Measurements from ENCODE around the gene HEATR3. TPM values are rescaled to one million over a fixed set of nuclear protein-coding genes. Genes with fewer than 3 reads are reported as not detected.
A peak's percentile ranks its signal among the peaks of the same experiment; 100 is the strongest.

The HEATR3 gene
- total RNA-seq, 1 experiment from 2014 or later = 22.1 TPM

DNA sequence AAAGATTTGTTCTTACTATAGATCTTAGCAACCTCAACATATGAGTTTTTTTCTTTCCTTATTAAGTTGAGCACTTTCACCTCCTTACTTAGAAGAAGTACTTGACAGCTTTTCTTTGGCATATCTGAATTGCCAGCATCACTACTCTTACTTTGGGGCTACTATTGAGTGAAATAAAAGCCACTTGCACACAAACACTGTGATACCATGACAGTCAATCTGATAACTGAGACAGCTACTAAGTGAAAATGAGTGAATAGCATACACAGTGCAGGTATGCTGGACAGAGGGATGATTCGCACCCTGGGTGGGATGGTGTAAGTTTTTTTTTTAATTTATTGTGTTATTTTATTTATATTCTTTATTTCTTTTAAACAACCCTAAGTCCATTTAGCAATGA is 73.8 kb downstream of the HEATR3 start:
- H4K20me1 ChIP-seq (ENCODE audit: insufficient read depth, low read depth, low read length) = no peaks in the 10 kb centered on the region
- H3K4me1 ChIP-seq (ENCODE audit: low read length) = peaks cover 4% of the 10 kb centered on the region; the same call in 1 of the 2 replicates
- no peak overlapping the region for H3K9ac ChIP-seq (ENCODE audit: low read length)
- no peaks in the 10 kb centered on the region for H3K9me3 ChIP-seq (ENCODE audit: low read length)
- no peak overlapping the region for H3K27ac ChIP-seq (ENCODE audit: low read length)
- DNase-seq = no peak
- H2AFZ ChIP-seq (ENCODE audit: low read length) = no peak overlapping the region
- H3K79me2 ChIP-seq (ENCODE audit: low read length) = no peaks in the 10 kb centered on the region
- no peak overlapping the region for H3K4me2 ChIP-seq (ENCODE audit: low read depth, low read length, poor library complexity, severe bottlenecking)
- no peaks in the 10 kb centered on the region for H3K9me2 ChIP-seq (replicated peaks; ENCODE audit: insufficient read depth, low read length)
- no peaks in the 10 kb centered on the region for H3K27me3 ChIP-seq (ENCODE audit: low read length)
- no peak overlapping the region for H3K4me3 ChIP-seq (ENCODE audit: low read length)
- H3K36me3 ChIP-seq (ENCODE audit: insufficient read depth, low read length) = no peaks in the 10 kb centered on the region

DNA sequence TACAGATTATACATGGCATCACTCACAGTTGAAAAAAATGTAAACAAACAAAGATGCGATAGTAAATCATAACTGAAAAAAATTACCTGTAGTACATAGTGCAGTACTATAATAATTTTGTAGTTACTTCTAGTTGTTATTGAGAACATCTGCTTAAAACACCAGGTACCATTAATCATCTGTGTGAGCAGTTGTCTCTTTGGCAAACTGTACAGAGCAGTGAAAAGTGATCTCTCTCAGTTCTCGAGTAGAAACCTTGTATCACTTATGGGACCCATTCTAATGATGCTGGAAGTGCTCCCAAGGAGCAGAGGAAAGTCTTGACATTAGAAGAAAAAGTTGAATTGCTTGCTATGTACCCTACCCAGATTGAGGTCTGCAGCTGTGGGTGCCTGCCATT is 78.4 kb downstream of the HEATR3 start:
- H2AFZ ChIP-seq (ENCODE audit: low read length) = no peak overlapping the region
- no peaks in the 10 kb centered on the region for H3K9me2 ChIP-seq (replicated peaks; ENCODE audit: insufficient read depth, low read length)
- no peak for DNase-seq
- H3K4me1 ChIP-seq (ENCODE audit: low read length) = peaks cover 4% of the 10 kb centered on the region; the same call in 1 of the 2 replicates
- H3K79me2 ChIP-seq (ENCODE audit: low read length) = no peaks in the 10 kb centered on the region
- no peaks in the 10 kb centered on the region for H3K27me3 ChIP-seq (ENCODE audit: low read length)
- H3K4me2 ChIP-seq (ENCODE audit: low read depth, low read length, poor library complexity, severe bottlenecking) = no peak overlapping the region
- no peaks in the 10 kb centered on the region for H3K36me3 ChIP-seq (ENCODE audit: insufficient read depth, low read length)
- H3K4me3 ChIP-seq (ENCODE audit: low read length) = no peak overlapping the region
- H3K9me3 ChIP-seq (ENCODE audit: low read length) = no peaks in the 10 kb centered on the region
- H3K9ac ChIP-seq (ENCODE audit: low read length) = no peak overlapping the region
- no peaks in the 10 kb centered on the region for H4K20me1 ChIP-seq (ENCODE audit: insufficient read depth, low read depth, low read length)
- no peak overlapping the region for H3K27ac ChIP-seq (ENCODE audit: low read length)

DNA sequence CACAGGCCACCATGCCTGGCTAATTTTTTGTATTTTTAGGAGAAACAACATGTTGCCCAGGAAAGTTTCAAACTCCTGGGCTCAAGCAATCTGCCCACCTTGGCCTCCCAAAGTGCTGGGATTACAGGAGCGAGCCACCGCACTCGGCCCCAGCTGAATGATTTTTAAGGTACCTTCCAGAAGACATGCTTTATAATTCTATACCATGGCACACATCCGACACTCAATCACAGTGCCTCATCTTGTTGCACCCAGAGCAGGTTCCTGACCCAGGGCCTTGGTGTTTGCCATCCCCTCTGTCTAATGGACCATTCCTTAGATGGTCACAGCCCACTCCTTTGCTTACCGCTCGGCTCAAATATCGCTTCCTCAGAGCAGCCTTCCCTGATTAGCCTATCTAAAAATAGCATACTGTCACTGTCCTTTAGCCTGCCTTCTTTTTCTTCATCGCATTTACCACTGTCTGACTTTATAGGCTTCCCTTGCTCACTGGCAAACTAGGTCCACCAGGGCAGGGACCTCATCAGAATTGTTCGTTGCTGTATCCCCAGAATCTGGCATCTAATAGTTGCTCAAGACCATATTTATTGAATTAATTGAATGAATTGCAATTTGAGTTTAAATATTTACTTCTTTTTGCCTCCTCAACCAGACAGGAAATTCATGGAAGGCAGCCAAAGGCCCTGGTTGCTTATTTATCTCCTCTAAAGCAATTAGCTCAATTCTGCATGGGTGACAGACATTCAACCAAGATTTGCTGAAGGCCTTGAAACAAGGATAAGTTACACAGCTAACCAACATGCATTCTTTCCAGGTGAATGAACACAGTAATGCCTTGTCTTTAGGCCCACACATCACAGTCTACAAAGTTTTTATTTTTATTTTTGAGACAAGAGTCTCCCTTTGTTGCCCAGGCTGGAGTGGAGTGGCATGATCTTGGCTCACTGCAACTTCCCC is 81.0 kb downstream of the HEATR3 start:
- H3K9ac ChIP-seq (ENCODE audit: low read length) = no peak overlapping the region
- no peak overlapping the region for H3K4me3 ChIP-seq (ENCODE audit: low read length)
- no peak overlapping the region for H2AFZ ChIP-seq (ENCODE audit: low read length)
- no peaks in the 10 kb centered on the region for H3K36me3 ChIP-seq (ENCODE audit: insufficient read depth, low read length)
- no peaks in the 10 kb centered on the region for H3K27me3 ChIP-seq (ENCODE audit: low read length)
- no peak overlapping the region for H3K4me2 ChIP-seq (ENCODE audit: low read depth, low read length, poor library complexity, severe bottlenecking)
- H3K9me2 ChIP-seq (replicated peaks; ENCODE audit: insufficient read depth, low read length) = no peaks in the 10 kb centered on the region
- peaks cover 4% of the 10 kb centered on the region; the same call in 1 of the 2 replicates for H3K4me1 ChIP-seq (ENCODE audit: low read length)
- no peaks in the 10 kb centered on the region for H4K20me1 ChIP-seq (ENCODE audit: insufficient read depth, low read depth, low read length)
- no peak overlapping the region for H3K27ac ChIP-seq (ENCODE audit: low read length)
- H3K79me2 ChIP-seq (ENCODE audit: low read length) = no peaks in the 10 kb centered on the region
- H3K9me3 ChIP-seq (ENCODE audit: low read length) = no peaks in the 10 kb centered on the region
- no peak for DNase-seq

DNA sequence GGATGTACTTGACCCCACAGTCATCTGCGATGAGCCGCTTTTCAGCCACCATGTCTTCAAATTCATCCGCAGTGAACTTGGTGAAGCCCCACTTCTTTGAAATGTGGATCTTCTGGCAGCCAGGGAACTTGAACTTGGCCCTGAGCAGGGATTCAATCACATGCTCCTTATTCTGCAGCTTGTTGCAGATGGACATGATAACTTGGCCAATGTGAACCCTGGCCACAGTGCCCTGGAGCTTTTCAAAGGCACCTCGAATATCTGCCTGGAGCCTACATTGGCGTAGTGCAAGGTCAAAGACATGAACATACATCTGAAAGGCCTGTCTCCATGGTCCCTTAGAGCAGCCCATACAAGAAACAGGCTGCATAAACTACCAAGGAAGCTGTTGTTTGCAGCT is 85.6 kb downstream of the HEATR3 start:
- H3K27me3 ChIP-seq (ENCODE audit: low read length) = no peaks in the 10 kb centered on the region
- no peak overlapping the region for H2AFZ ChIP-seq (ENCODE audit: low read length)
- no peak overlapping the region for H3K4me3 ChIP-seq (ENCODE audit: low read length)
- no peaks in the 10 kb centered on the region for H3K9me3 ChIP-seq (ENCODE audit: low read length)
- peaks cover 35% of the 10 kb centered on the region for H3K4me1 ChIP-seq (ENCODE audit: low read length)
- peaks cover 19% of the 10 kb centered on the region; the same call in 1 of the 2 replicates for H4K20me1 ChIP-seq (ENCODE audit: insufficient read depth, low read depth, low read length)
- peaks cover 11% of the 10 kb centered on the region for H3K79me2 ChIP-seq (ENCODE audit: low read length)
- DNase-seq = no peak
- no peak overlapping the region for H3K9ac ChIP-seq (ENCODE audit: low read length)
- H3K36me3 ChIP-seq (ENCODE audit: insufficient read depth, low read length) = no peaks in the 10 kb centered on the region
- H3K27ac ChIP-seq (ENCODE audit: low read length) = no peak overlapping the region
- H3K4me2 ChIP-seq (ENCODE audit: low read depth, low read length, poor library complexity, severe bottlenecking) = no peak overlapping the region
- H3K9me2 ChIP-seq (replicated peaks; ENCODE audit: insufficient read depth, low read length) = no peaks in the 10 kb centered on the region

DNA sequence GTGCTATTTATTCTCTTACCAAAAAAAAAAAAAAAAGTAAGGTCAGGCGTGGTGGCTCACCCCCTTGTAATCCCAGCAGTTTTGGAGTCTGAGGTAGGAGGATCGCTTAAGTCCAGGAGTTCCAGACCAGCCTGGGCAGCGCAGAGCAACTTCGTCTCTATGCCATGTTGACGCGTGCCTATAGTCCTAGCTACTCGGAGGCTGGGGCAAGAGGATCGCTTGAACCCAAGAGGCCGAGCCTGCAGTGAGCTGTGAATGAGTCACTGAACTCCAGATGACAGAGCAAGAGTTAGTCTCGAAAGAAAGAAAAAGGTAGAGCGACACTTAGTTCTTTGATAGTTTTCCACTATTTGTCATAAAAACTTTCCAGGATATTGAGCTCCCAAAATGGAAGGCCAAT is 86.0 kb downstream of the HEATR3 start:
- Histone ChIP-seq H3K9me3 (ENCODE audit: low read length) (no peaks in the 10 kb centered on the region), H3K27ac (ENCODE audit: low read length) (no peak overlapping the region), H3K9me2 (replicated peaks; ENCODE audit: insufficient read depth, low read length) (no peaks in the 10 kb centered on the region), H3K79me2 (ENCODE audit: low read length) (peaks cover 11% of the 10 kb centered on the region), H3K36me3 (ENCODE audit: insufficient read depth, low read length) (no peaks in the 10 kb centered on the region), H3K27me3 (ENCODE audit: low read length) (no peaks in the 10 kb centered on the region), H3K4me1 (ENCODE audit: low read length) (peaks cover 35% of the 10 kb centered on the region), H3K4me3 (ENCODE audit: low read length) (no peak overlapping the region), H2AFZ (ENCODE audit: low read length) (peak overlapping the region; percentile 92), H3K9ac (ENCODE audit: low read length) (peak overlapping the region; percentile 90; the same call in 1 of the 2 replicates), H3K4me2 (ENCODE audit: low read depth, low read length, poor library complexity, severe bottlenecking) (peak overlapping the region; percentile 99), H4K20me1 (ENCODE audit: insufficient read depth, low read depth, low read length) (peaks cover 19% of the 10 kb centered on the region; the same call in 1 of the 2 replicates)
- DNase-seq = no peak

DNA sequence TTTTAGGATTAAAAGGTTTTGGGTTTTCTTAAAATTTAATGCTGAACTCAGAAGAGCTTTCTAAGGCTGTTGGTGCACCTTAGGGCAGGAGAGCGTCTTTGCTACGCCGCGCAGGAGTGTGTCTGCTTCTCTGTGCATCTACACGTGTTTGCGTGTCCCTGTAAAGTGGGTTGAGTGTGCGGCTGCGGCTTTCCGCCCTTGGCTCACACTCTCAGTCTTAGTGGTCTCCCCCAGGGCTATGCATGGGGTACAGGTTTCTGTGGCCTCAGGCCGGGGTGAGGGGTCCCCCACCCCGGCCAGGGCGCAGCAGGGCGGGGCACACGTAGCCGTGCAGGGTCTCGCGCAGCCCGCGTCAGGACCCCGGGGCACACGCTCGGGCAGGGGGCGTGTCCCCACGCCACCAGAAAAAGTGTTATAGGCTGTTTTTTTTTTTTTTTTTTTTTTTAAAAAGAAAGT is 86.6 kb downstream of the HEATR3 start:
- H3K27ac ChIP-seq (ENCODE audit: low read length) = no peak overlapping the region
- H3K9me3 ChIP-seq (ENCODE audit: low read length) = no peaks in the 10 kb centered on the region
- DNase-seq = no peak
- H3K36me3 ChIP-seq (ENCODE audit: insufficient read depth, low read length) = no peaks in the 10 kb centered on the region
- H2AFZ ChIP-seq (ENCODE audit: low read length) = peak overlapping the region; percentile 92
- H3K9me2 ChIP-seq (replicated peaks; ENCODE audit: insufficient read depth, low read length) = no peaks in the 10 kb centered on the region
- H3K4me3 ChIP-seq (ENCODE audit: low read length) = peak overlapping the region; percentile 83
- peak overlapping the region; percentile 90 for H3K9ac ChIP-seq (ENCODE audit: low read length)
- peaks cover 23% of the 10 kb centered on the region; the same call in 1 of the 2 replicates for H4K20me1 ChIP-seq (ENCODE audit: insufficient read depth, low read depth, low read length)
- H3K79me2 ChIP-seq (ENCODE audit: low read length) = peaks cover 11% of the 10 kb centered on the region
- H3K4me2 ChIP-seq (ENCODE audit: low read depth, low read length, poor library complexity, severe bottlenecking) = peak overlapping the region; percentile 99
- no peaks in the 10 kb centered on the region for H3K27me3 ChIP-seq (ENCODE audit: low read length)
- peaks cover 32% of the 10 kb centered on the region for H3K4me1 ChIP-seq (ENCODE audit: low read length)

DNA sequence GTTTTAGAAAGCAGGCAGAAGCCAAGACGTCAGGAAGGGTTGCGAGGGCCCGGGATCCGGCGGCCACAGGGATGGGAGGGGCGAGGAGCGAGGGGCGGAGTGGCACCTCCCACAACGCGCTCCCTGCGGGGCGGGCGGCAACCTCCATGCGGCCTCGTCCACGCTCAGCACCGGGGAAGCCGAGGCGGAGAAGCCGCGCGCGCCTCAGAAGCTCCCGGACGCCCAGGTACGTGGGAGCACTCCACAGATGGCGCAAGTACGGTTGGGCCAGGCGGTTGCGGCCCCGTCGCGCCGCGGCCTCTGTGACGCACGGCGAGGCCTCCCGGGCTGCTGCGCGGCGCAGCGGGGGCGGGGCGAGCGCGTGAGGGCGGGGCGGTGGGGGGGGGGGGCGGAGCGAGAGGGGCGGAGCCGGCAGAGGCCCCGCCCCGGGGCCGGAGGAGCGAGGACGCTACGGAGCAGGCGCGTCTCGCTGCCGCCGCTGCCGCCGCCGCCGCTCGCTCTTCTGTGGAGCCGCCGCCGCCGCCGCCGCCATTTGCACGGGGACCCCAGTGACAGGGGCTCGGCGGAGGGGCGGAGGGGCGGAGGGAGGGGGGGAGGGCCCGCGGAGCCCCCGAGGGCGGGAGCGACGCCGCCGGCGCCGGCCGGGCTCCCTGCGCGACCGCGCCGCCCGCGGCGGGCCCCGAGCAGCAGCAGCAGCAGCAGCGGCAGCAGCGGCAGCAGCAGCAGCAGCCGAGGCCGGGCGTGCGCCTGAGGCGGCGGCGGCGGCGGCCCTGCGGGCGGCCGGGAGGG is 87.2 kb downstream of the HEATR3 start, which contains the start of gene TENT4B:
TENT4B (plus strand) TSS at position 500 of the 789 bp plus-strand sequence. CDS start 316 bp downstream, outside the sequence.
- H3K9me3 ChIP-seq (ENCODE audit: low read length) = no peaks in the 10 kb centered on the region
- no peaks in the 10 kb centered on the region for H3K36me3 ChIP-seq (ENCODE audit: insufficient read depth, low read length)
- H3K4me2 ChIP-seq (ENCODE audit: low read depth, low read length, poor library complexity, severe bottlenecking) = peak within 1 kb of the TSS; percentile 99
- peaks cover 32% of the 10 kb centered on the region for H3K4me1 ChIP-seq (ENCODE audit: low read length)
- no peaks in the 10 kb centered on the region for H3K27me3 ChIP-seq (ENCODE audit: low read length)
- no peaks in the 10 kb centered on the region for H3K9me2 ChIP-seq (replicated peaks; ENCODE audit: insufficient read depth, low read length)
- H3K27ac ChIP-seq (ENCODE audit: low read length) = no peak within 1 kb of the TSS
- peak within 1 kb of the TSS; percentile 90 for H3K9ac ChIP-seq (ENCODE audit: low read length)
- peak within 1 kb of the TSS; percentile 92 for H2AFZ ChIP-seq (ENCODE audit: low read length)
- DNase-seq = peak; percentile 90
- peaks cover 11% of the 10 kb centered on the region for H3K79me2 ChIP-seq (ENCODE audit: low read length)
- H4K20me1 ChIP-seq (ENCODE audit: insufficient read depth, low read depth, low read length) = peaks cover 23% of the 10 kb centered on the region; the same call in 1 of the 2 replicates
- H3K4me3 ChIP-seq (ENCODE audit: low read length) = peak within 1 kb of the TSS; percentile 87

All from Karpas-422 (cell line).